Stimulated activated CD4-positive, alpha-beta T cell treated with anti-CD3 and anti-CD28 coated beads, Interleukin-15, amount 100 ng/mL, for 1 hour (primary cell): ENCODE measurements around the gene SPARC.
"Not testable (repeated sequence)": the region's sequence is repeated elsewhere in the genome, so short reads cannot be mapped to it uniquely, and the experiment has no call there.

Experiments
- DNase-seq, 2 donors: peaks; one replicate each; pipeline ENCODE4 v3.0.0-alpha.2; 2020; ENCODE audit warnings: low read depth in 1 of 2, low spot score in 1 of 2

The SPARC gene, protein sequence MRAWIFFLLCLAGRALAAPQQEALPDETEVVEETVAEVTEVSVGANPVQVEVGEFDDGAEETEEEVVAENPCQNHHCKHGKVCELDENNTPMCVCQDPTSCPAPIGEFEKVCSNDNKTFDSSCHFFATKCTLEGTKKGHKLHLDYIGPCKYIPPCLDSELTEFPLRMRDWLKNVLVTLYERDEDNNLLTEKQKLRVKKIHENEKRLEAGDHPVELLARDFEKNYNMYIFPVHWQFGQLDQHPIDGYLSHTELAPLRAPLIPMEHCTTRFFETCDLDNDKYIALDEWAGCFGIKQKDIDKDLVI

DNA sequence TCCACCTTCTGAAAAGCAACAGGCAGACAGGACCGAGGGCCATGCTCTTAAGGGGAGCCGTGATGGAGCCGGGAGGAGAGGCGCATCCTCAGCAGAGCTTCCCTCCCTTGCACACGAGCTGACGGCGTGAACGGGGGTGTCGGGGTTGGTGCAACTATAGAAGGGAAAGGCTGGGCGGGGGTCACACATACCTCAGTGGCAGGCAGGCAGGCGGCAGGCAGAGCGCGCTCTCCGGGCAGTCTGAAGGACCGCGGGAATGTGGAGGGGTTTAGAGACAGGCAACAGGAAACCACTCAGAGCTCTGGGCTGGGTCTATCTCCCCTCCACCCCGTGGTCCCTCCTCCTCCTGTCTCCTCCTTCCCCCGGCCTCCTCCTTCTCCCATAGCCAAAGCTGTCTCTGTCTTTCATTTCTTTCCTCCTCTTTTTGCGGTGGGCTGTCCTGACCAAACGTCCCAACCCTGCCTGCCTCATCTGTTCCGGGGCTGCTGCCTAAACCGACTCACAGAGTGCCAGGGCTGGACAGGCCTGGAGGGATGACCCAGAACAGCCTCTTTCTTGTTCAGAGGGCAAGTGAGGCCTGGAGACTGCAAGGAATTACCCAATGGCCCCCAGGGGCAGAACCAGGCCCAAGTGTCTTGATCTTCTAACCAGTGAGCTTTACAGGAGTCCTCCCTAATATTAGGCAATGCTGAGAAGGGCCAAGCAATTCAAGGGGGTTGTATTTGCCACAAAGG, at the start of gene SPARC:
Gene SPARC (minus strand): TSS at position 242 of the 734 bp plus-strand sequence. CDS start 10,727 bp downstream, outside the sequence.
- DNase-seq = no peak

DNA sequence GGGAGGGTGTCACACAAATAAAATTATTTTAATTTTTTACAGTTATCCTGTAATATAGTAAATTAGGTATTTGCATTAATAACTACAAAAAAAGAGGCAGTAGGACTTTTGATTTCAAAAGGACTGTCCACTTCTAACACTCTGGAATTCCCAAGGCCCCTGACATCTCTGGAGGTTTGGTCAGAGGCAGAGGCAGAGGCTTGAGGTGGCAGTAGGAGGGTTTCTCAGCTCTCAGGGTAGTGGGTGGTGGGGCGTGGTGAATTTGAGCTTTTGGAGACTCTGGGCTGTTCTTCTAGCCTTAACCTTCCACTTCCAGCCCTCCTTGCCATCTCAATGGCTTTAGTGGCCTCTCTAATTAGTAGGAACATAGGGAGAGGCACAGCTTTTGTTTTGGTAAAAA, 48.9 kb upstream of the SPARC start:
- no peak for DNase-seq

DNA sequence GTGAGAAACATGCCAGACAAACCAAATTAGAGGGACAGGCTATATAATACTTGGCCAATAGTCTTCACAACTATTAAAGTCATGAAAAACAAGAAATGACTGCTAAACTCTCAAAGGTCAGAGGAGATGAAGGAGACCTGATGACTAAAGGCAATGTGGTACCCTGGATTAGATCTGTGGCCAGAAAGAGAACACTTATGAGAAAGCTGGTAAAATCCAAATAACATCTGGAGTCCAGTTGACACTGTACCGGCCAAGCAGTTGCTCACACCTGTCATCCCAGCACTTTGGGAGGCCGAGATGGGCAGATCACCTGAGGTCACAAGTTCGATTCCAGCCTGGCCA, 47.3 kb upstream of the SPARC start:
- no peak for DNase-seq

DNA sequence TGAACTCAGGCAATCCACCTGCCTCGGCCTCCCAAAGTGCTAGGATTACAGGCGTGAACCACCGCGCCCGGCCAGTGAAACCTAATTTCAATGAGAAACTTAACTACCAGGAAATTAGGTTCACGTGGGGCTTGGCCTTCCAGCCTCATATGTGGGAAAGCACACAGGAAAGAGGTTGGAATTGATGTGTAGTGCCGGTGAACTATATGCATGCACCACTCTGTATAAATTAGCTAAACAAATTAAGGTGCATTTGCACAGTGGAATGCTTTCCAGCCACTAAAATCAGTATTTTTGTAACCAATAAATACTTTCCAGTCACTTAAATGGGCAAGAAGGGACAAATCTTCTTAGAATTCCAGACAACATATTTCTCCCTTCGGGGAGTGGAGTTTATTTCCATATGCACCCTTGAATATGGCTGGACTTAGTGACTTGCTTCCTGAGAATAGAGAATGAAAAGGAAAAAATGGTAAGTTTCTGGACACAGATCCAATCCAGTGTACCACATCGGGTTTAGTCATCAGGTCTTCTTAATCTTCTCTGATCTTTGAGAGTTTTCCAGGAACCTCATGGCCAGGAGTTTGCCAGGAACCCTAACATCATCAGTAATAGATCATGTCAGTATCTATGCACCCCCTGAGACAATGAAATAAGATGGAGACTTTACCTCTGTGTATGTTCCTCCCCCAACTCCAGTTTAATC, 46.8 kb upstream of the SPARC start:
- no peak for DNase-seq

DNA sequence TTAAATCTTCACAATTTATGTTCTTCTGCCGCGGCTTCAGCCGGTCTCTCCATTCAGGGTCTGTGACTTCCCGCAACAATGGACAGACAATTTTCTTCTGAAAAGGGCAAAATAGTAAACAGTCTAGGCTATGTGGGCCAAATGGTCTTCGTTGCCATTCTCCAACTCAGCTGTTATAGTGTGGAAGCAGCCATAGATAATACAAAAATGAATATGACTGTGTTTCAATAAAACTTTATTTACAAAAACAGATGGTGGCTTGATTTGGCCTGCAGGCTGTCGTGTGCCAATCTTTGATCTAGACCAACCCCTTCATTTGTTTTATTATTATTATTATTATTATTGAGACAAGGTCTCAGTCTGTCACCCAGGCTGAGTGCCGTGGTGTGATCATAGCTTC, 43.7 kb upstream of the SPARC start:
- DNase-seq = no peak

DNA sequence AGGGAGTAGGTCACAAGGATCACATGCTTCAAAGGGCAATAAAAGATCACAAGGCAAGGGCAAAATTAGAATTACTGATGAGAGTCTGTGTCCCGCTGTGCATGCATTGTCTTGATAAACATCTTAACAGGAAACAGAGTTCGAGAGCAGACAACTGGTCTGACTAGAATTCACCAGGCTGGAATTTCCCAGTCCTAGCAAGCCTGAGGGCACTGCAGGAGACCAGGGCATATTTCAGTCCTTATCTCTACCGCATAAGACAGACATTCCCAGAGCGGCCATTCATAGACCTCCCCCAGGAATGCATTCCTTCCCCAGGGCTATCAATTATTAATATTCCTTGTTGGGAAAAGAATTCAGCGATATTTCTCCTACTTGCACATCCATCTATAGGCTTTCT, 42.9 kb upstream of the SPARC start:
- DNase-seq = not testable (repeated sequence)

DNA sequence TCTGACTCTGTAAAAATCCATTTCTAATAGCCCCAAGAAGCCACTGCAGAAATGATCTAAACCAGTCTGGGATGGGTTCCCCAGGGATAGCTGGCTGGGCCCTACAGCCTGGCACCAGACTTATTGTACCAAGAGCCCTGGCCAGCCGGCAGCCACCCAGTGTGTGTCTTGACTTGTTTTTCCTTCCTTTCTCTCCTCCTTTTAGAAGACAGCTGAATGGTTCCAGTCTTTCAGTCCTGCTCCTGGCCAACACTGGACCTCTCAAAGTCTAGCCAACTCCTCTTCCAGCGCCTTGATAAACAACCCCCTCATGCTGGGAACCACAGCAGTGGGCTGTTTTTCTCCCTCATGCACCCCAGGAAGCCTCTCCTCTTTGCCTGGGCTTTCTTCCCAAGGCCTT, 37.6 kb upstream of the SPARC start:
- no peak for DNase-seq

DNA sequence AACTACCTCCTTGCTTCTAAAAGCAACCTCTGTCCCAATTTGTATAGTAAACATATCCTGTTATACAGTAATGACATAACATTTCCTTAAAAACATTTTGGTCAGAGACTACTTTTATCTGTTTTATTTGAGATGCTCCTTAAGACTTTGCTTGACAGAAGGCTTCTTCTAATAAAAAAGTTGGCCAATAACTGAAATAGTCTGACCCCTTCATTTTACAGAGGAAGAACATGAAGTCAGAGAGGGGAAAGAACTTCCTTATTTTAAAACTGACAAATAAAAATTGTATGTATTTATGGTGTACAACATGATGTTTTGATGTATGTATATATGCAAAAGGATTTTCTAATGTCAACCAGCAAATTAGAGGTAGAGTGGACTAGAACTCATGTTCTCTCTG, 35.8 kb upstream of the SPARC start:
- no peak for DNase-seq

DNA sequence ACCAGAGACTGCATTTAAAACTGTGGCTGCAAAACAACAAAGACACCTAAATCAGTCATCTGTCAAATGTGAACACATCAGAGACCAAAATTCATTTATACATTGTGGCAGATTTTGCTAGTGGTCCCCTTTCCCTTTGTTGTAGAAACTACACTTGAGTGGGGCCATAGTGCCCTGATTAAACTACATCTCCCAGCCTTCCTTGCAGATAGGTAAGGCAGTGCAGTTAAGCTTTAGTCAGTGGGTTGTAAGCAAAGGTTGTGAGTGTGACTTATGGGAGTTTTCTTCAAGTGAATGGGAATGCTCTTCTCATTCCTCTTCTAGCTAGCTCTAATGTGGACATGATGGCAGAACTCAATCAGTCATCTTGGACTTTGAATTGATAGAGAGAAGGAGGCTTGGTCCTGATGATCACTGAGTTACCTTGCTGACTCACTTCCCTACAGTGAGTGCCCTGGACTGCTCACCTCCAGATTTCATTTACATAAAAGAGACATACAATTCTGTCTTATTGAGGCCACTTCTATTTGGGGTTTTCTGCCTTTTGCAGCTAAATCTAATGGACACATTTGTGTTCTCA, 35.2 kb upstream of the SPARC start:
- no peak for DNase-seq

DNA sequence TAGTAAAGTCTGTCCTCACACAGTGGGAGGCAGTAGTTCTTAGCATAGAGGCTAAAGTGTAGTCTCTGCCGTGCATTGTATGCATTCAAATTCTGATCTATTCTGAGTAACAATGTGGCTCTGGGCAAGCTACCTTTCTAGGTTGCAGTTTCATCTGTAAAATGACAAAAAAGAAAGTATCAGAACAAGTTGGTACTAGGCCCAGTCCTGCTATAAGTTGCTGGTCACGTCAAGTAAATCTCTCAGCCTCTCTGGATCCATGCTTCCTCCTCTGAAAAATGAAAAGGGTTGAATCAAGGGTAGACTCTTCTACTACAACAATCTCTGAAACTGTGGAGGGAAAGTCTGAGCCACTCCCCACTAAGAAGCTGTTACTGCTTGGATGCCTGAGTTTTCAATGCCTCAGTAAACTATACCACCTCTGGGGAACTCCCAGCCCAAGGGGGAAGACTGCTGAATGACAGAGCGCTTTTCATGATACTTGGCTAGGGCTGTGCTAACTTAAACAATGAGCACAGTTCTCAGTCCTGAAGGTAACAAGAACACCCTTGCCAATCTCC, 34.5 kb upstream of the SPARC start:
- DNase-seq = no peak

DNA sequence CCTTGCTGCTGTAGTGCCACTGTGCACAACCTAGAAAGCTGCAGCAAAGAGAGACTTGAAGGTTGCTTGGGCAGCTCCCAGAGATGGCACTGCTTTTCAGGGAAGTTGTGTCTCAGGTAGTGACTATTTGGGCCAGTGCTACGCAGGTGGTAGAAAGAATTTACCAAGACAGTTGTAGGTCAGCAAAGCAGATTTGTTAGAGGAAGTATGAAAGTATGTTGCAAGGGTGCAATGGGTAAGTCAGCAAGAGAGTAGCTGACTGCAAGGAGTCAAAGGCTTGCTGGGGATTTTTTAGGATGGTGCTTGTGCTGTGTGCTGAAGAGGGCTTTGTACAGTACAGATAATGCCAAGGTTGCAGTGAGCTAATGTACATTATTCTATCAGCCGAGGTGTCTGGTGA, 33.5 kb upstream of the SPARC start:
- DNase-seq = no peak

DNA sequence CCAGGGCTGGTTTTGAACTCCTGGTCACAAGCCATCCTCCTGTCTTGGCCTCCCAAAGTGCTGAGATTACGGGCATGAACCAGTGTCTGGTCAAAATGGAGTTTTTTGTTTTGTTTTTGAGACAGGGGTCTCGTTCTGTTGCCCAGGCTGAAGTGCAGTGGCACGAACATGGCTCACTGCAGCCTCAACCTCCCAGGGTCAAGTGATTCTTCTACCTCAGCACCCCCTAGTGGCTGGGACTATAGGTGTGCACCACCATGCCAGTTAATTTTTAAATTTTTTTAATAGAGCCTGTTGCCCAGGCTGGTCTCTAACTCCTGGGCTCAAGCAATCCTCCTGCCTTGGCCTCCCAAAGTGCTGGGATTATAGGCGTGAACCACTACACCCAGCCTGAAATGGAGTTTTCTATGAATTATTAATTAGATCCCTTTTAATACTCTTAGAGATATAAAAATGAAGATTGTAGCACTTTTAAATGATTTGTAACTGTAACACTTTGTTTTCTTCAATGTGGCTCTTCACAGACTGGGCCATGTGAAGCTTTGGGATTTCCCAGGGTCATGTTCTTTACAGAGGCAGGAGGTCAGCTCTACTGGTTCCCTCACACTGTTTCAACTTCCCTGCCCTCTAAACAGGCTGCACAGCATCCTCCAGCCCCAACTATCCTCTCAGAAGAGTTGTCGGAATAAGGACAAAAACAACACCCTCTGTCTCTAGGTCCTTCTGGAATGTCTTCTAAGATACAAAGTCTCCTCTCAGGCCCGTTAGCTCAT, 32.7 kb upstream of the SPARC start:
- no peak for DNase-seq

DNA sequence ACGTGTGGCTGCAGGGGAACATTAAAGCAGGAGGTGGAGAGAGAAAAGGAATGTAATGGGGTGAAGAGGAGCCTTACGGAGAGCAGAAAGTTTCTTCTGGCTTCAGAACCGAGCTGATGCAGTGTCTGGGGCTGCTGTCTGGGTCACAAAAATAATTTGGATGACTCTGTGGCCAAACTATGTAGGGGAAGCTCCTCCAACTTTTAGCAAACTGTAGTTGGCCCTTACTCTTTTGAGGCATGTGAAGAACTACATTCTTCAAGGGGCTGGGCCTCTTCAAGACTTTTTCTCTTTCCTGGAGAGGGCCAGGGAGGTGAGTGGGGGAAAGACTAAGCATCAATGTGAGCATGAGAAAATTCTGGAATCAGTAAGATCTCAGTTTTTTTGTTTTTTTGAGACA, 31.9 kb upstream of the SPARC start:
- DNase-seq = no peak

DNA sequence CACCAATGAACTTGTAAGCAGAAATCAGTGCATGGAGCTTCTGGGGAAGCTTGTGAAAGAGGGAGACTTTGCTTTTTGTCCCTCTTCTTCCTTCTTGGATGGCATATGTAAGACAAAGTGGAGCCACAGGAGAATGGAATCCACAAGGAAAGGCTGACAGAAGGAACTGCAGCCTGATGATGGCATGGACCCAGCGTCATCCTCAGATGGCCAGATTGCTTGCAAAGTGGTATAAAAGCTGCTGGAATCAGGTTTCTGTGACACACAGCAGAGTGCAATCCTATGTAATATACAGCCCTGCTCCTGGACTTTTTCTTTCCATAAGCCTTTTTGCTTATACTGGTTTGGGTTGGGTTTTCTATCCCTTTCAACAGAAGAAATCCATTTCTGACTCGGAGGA, 31.4 kb upstream of the SPARC start:
- DNase-seq = no peak

DNA sequence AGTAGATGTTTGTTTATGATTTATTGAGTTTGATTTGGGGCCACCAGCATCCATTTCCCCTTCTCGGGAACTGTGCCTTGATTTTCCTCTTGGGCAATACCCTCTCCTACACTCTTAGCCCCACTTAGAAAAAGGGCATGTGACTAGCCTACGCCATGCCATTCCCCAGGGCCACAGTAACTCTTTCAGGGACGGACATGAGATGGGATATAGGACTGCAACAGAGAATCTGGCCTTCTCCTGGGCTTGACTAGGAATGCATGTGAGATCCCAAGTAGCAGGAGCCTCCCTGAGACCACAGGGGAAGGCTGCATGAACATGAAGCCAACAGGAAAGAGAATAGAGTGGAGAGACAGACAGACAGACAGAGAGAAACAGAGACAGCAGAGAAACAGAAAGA, 30.7 kb upstream of the SPARC start:
- DNase-seq = no peak

DNA sequence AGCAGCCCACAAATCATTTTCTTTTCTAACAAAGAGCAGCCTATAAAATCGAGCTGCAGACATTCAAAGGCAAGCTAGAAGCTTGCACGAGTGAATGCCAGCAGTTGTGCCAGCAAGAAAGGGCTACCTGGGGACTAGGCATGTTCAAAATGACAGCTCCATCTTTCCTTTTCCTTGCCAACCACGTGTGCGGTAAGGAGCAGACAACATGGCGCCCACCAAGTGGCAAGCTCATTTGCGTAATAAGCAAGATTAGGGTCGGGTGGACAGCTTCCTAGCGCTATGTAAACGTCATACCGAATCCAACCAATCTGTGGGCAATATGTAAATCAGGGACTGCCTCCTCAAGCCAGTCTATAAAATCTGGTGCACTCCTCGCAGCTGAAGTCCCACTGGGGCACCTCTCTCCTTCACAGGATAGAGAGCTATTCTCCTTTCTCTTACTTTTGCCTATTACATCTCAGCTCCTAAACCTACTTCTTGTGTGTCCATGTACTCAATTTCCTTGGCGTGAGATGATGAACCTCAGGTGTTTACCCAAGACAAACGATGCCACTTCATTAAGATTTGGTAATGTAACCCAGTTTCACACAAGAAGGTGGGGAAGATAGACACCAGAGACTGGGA, 22.5 kb upstream of the SPARC start:
- no peak for DNase-seq

DNA sequence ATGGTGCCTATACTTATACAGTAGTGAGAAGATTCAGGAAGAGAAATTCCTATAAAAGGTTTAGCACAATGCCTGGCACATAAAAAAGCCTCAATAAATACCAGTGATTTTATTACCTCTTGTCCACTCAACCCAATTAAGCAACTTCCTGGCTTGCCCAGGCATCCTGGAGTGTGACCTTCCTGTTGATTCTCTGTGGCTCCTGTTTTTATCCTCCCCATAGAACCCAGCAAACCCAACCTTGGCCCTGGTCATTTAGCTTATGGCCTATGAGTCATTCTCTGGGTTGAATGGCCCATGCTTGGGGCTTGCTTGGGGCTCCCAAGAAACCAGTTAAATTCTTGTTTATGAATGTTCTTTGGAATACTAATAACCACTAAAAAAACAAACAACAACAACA, 21.4 kb upstream of the SPARC start:
- DNase-seq = no peak

DNA sequence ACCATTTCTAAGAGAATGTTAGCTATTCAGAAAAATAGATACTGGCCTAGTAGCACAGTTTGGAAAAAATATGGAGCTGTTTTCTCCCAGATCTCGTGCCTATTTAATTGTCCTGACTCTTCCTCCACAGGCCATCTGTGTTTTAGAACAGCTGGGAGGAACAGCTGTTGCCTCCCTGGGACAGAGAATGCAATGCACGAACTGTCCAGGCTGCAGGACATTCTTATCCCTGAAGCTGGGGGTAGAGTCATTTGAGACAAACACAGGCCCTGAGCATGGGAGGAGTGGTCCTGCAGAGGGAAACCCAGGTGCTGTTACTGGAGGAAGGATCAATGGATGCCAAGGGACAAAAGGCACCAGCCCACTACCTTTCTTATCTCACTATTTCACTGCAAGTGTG, 20.9 kb upstream of the SPARC start:
- DNase-seq = no peak

DNA sequence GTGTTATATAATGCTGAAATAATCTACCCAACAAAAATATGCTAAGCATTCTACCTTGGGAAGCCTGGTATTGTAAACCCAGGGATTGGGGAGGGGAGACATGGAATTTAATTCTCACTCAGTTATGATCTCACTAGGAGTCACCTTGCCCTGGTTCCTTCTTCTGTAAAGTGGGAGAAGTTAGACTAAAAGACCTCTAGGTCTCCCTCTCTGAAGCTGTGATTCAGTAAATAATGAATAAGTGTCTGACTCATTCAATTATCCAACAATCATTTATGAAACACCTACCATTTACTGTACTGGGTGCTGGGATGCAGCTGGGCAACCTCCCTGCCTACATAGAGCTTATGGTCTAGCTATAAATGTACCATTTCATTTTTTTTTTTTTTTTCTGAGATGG, 20.2 kb upstream of the SPARC start:
- DNase-seq = no peak

DNA sequence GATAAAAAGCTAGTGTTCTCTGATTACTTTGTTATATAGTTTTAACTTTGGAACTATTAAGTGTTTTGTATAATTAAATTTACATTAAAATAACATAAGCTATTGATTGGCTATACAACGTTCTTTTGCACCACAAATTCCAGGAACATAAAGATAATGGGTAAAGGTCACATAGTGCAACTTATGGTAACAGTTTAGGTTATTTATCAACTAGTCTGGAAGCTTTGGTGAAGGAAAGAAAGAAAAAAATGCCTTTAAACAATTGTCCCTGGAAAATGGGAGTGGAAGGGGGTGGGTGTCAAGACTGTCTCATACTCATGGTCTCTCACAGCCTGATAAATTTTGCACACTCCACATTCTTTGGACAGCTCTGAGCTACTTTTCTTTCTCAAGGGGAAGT, 17.1 kb upstream of the SPARC start:
- DNase-seq = no peak

DNA sequence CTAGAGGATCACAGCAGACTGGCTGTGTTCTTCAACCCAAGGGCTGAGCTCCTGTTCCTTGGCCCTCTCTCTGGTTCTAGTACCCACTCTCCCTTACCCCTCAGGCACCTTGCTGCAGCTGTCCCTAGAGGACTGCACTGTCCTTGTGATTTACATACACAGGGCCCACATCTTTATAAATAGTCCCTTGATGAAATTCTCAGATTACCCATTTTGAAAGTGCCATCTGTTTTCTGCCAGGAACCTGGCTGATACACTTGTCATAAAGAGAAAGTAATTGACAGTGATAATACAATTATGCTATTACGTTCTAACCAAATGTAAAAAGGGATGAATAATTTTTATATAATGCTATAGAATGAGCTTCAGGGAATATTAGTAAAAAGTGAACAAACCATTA, 16.5 kb upstream of the SPARC start:
- DNase-seq = no peak
